WTC11 (cell line): ENCODE measurements around the gene PPP1R15B. TPM values are rescaled to one million over a fixed set of nuclear protein-coding genes. Genes with fewer than 3 reads are reported as not detected.

Experiments used
- ATAC-seq: fragments of 200-7000 bp; cut with Tn5 transposase; 2 replicates; pipeline ENCODE4 v1.10.0; 2021; ENCODE audit warnings: mild to moderate bottlenecking, moderate library complexity
- CTCF ChIA-PET: fragments of 300-600 bp; sonication (Branson Sonifier 250); formaldehyde crosslinking; loops from one replicate; lab custom pipeline; 2021; ENCODE audit warnings: antibody characterized with exemption; lab: Charles Lee
- POLR2A ChIA-PET: fragments of 350-600 bp; sonication (Branson Sonifier 250); formaldehyde crosslinking; loops from one replicate; lab custom pipeline; 2021; ENCODE audit warnings: antibody characterized with exemption; lab: Charles Lee
- DNase-seq: peaks from one replicate; pipeline ENCODE4 v3.0.0; 2021; ENCODE audit warnings: low spot score
- H3K27ac Mint-ChIP-seq: 2 replicates; pipeline ENCODE4 v1.8.0; 2021; ENCODE audit warnings: mixed read lengths
- H3K27me3 Mint-ChIP-seq: 2 replicates; pipeline ENCODE4 v1.8.0; 2021; ENCODE audit warnings: low read depth, mild to moderate bottlenecking, moderate library complexity, mixed read lengths
- H3K36me3 Mint-ChIP-seq: 2 replicates; pipeline ENCODE4 v1.8.0; 2021; ENCODE audit warnings: mixed read lengths
- H3K4me1 Mint-ChIP-seq: 2 replicates; pipeline ENCODE4 v1.8.0; 2022; ENCODE audit warnings: mixed read lengths
- H3K4me3 Mint-ChIP-seq: 2 replicates; pipeline ENCODE4 v1.8.0; 2021; ENCODE audit warnings: mild to moderate bottlenecking, moderate library complexity, mixed read lengths
- H3K9me3 Mint-ChIP-seq: 2 replicates; pipeline ENCODE4 v1.8.0; 2021; ENCODE audit warnings: mixed read lengths
- ELF4 ChIP-seq: sonication (generic); formaldehyde crosslinking; IDR thresholded peaks from 2 replicates; pipeline ENCODE4 v1.8.1; 2022; ENCODE audit warnings: low read depth, mild to moderate bottlenecking, moderate library complexity, missing genetic modification reagents
- EMX1 ChIP-seq: fragments of 250-450 bp; sonication (Bioruptor Pico); IDR thresholded peaks from 2 replicates; pipeline ENCODE4 v1.8.0; 2021; ENCODE audit warnings: mild to moderate bottlenecking
- FOXK1 ChIP-seq: sonication (generic); formaldehyde crosslinking; IDR thresholded peaks from 2 replicates; pipeline ENCODE4 v1.8.0; 2022; ENCODE audit warnings: mild to moderate bottlenecking, moderate library complexity, missing genetic modification reagents
- JAZF1 ChIP-seq: fragments of 250-450 bp; sonication (Bioruptor Pico); IDR thresholded peaks from 2 replicates; pipeline ENCODE4 v1.9.0; 2021; ENCODE audit warnings: moderate library complexity, mild to moderate bottlenecking, inconsistent platforms
- NFATC4 ChIP-seq: fragments of 250-450 bp; sonication (Bioruptor Pico); IDR thresholded peaks from 2 replicates; pipeline ENCODE4 v1.9.0; 2021; ENCODE audit warnings: mild to moderate bottlenecking
- NR2C2 ChIP-seq: sonication (generic); formaldehyde crosslinking; IDR thresholded peaks from 2 replicates; pipeline ENCODE4 v1.8.0; 2022; ENCODE audit warnings: mild to moderate bottlenecking, missing genetic modification reagents
- SOX15 ChIP-seq: fragments of 250-450 bp; sonication (Bioruptor Pico); IDR thresholded peaks from 2 replicates; pipeline ENCODE4 v1.9.0; 2021; ENCODE audit warnings: mild to moderate bottlenecking
- SP1 ChIP-seq: sonication (generic); formaldehyde crosslinking; conservative IDR thresholded peaks from 2 replicates; pipeline ENCODE4 v1.8.1; 2022; ENCODE audit warnings: missing genetic modification reagents
- TEAD4 ChIP-seq: sonication (generic); formaldehyde crosslinking; IDR thresholded peaks from 2 replicates; pipeline ENCODE4 v1.8.0; 2022; ENCODE audit warnings: mild to moderate bottlenecking, missing genetic modification reagents
- ZNF121 ChIP-seq: sonication (generic); formaldehyde crosslinking; IDR thresholded peaks from 2 replicates; pipeline ENCODE4 v1.8.0; 2023; ENCODE audit warnings: missing genetic modification reagents
- ZNF219 ChIP-seq: sonication (generic); formaldehyde crosslinking; IDR thresholded peaks from 2 replicates; pipeline ENCODE4 v1.8.0; 2023; ENCODE audit warnings: missing genetic modification reagents, mild to moderate bottlenecking, borderline replicate concordance
- total RNA-seq: library from RNA; stranded (reverse); gene quantifications from 3 replicates; pipeline ENCODE4 v1.2.3, GENCODE V29; 2021
- TF ChIP-seq, protein P1 (sequence below): sonication (generic); formaldehyde crosslinking; IDR thresholded peaks from 2 replicates; pipeline ENCODE4 v1.8.0; 2022; ENCODE audit warnings: mild to moderate bottlenecking, missing genetic modification reagents
- TF ChIP-seq, protein P2 (sequence below): sonication (generic); formaldehyde crosslinking; IDR thresholded peaks from 2 replicates; pipeline ENCODE4 v1.8.1; 2023; ENCODE audit warnings: mild to moderate bottlenecking, missing genetic modification reagents, borderline replicate concordance
- TF ChIP-seq, protein P3 (sequence below): sonication (generic); formaldehyde crosslinking; IDR thresholded peaks from 2 replicates; pipeline ENCODE4 v1.8.1; 2023; ENCODE audit warnings: mild to moderate bottlenecking, missing genetic modification reagents, moderate library complexity
- TF ChIP-seq, protein P4 (sequence below): sonication (generic); formaldehyde crosslinking; IDR thresholded peaks from 2 replicates; pipeline ENCODE4 v1.8.0; 2023; ENCODE audit warnings: missing genetic modification reagents, mild to moderate bottlenecking, borderline replicate concordance
- TF ChIP-seq, protein P5 (sequence below): fragments of 250-450 bp; sonication (Bioruptor Pico); IDR thresholded peaks from 2 replicates; pipeline ENCODE4 v2.1.2; 2022; ENCODE audit warnings: mild to moderate bottlenecking, moderate library complexity
- TF ChIP-seq, protein P6 (sequence below): sonication (generic); formaldehyde crosslinking; IDR thresholded peaks from 2 replicates; pipeline ENCODE4 v1.8.1; 2022; ENCODE audit warnings: mild to moderate bottlenecking, missing genetic modification reagents, moderate library complexity, borderline replicate concordance

Gene PPP1R15B
- total RNA-seq, 1 experiment from 2014 or later: 47.7 TPM

DNA sequence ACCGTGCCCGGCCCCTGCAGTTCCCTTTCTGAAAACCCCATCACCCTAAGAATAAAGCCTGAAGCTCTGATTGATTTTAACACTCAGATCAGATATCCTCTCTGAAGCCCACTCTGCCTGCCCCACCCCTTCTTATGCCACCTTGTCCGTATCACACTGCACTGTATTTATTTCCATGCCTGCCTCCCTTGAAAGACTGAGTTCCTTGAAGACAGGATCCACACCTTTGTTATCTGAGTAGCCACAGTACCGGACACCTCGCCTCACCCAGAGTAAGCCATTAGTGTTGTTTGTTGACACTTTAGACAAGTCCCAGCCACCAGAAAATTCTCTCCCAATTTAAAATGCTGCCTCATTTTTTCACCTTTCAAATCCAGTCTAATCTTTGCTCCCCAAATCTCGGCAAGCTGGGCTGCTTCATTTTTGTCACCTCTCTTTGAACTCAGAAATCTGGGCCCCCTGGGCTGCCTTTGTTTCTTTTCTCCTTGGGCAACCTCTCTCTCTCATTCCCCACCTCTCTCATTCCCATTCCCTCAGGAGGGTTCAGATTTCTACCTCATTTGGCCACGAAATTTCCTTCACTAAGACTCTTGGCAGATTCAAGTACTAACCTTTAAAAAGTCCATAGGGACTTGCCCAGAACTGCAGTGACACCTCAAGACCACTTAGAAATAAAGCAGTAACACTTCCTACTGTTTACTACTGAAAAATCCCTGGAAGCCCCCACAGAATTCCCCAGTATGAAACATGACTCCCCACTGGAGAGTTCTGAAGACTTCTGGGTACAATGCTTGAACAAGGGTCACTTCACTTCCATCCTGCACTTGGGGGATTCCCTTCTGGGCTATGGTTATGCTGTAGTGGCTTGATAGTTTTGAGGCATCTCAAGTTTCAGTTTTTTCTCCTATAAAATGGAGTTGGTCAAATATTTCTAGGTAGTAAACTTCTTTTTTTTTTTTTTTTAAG is 8.7 kb upstream of the PPP1R15B start:
- ATAC-seq (no peak; the same call in none of the 2 replicates), DNase-seq (no peak)
- no peak for TF ChIP-seq NR2C2 (CRISPR knock-in tag)
- TF ChIP-seq, protein P1, sequence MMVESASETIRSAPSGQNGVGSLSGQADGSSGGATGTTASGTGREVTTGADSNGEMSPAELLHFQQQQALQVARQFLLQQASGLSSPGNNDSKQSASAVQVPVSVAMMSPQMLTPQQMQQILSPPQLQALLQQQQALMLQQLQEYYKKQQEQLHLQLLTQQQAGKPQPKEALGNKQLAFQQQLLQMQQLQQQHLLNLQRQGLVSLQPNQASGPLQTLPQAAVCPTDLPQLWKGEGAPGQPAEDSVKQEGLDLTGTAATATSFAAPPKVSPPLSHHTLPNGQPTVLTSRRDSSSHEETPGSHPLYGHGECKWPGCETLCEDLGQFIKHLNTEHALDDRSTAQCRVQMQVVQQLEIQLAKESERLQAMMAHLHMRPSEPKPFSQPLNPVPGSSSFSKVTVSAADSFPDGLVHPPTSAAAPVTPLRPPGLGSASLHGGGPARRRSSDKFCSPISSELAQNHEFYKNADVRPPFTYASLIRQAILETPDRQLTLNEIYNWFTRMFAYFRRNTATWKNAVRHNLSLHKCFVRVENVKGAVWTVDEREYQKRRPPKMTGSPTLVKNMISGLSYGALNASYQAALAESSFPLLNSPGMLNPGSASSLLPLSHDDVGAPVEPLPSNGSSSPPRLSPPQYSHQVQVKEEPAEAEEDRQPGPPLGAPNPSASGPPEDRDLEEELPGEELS (CRISPR knock-in tag): no peak
- TF ChIP-seq, protein P2, sequence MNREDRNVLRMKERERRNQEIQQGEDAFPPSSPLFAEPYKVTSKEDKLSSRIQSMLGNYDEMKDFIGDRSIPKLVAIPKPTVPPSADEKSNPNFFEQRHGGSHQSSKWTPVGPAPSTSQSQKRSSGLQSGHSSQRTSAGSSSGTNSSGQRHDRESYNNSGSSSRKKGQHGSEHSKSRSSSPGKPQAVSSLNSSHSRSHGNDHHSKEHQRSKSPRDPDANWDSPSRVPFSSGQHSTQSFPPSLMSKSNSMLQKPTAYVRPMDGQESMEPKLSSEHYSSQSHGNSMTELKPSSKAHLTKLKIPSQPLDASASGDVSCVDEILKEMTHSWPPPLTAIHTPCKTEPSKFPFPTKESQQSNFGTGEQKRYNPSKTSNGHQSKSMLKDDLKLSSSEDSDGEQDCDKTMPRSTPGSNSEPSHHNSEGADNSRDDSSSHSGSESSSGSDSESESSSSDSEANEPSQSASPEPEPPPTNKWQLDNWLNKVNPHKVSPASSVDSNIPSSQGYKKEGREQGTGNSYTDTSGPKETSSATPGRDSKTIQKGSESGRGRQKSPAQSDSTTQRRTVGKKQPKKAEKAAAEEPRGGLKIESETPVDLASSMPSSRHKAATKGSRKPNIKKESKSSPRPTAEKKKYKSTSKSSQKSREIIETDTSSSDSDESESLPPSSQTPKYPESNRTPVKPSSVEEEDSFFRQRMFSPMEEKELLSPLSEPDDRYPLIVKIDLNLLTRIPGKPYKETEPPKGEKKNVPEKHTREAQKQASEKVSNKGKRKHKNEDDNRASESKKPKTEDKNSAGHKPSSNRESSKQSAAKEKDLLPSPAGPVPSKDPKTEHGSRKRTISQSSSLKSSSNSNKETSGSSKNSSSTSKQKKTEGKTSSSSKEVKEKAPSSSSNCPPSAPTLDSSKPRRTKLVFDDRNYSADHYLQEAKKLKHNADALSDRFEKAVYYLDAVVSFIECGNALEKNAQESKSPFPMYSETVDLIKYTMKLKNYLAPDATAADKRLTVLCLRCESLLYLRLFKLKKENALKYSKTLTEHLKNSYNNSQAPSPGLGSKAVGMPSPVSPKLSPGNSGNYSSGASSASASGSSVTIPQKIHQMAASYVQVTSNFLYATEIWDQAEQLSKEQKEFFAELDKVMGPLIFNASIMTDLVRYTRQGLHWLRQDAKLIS (CRISPR knock-in tag): no peak
- no peak for TF ChIP-seq ZNF121
- TF ChIP-seq SOX15 (CRISPR knock-in tag): no peak
- no peak for TF ChIP-seq JAZF1 (CRISPR knock-in tag)
- TF ChIP-seq, protein P3, sequence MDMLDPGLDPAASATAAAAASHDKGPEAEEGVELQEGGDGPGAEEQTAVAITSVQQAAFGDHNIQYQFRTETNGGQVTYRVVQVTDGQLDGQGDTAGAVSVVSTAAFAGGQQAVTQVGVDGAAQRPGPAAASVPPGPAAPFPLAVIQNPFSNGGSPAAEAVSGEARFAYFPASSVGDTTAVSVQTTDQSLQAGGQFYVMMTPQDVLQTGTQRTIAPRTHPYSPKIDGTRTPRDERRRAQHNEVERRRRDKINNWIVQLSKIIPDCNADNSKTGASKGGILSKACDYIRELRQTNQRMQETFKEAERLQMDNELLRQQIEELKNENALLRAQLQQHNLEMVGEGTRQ (CRISPR knock-in tag): no peak
- TF ChIP-seq, protein P4, sequence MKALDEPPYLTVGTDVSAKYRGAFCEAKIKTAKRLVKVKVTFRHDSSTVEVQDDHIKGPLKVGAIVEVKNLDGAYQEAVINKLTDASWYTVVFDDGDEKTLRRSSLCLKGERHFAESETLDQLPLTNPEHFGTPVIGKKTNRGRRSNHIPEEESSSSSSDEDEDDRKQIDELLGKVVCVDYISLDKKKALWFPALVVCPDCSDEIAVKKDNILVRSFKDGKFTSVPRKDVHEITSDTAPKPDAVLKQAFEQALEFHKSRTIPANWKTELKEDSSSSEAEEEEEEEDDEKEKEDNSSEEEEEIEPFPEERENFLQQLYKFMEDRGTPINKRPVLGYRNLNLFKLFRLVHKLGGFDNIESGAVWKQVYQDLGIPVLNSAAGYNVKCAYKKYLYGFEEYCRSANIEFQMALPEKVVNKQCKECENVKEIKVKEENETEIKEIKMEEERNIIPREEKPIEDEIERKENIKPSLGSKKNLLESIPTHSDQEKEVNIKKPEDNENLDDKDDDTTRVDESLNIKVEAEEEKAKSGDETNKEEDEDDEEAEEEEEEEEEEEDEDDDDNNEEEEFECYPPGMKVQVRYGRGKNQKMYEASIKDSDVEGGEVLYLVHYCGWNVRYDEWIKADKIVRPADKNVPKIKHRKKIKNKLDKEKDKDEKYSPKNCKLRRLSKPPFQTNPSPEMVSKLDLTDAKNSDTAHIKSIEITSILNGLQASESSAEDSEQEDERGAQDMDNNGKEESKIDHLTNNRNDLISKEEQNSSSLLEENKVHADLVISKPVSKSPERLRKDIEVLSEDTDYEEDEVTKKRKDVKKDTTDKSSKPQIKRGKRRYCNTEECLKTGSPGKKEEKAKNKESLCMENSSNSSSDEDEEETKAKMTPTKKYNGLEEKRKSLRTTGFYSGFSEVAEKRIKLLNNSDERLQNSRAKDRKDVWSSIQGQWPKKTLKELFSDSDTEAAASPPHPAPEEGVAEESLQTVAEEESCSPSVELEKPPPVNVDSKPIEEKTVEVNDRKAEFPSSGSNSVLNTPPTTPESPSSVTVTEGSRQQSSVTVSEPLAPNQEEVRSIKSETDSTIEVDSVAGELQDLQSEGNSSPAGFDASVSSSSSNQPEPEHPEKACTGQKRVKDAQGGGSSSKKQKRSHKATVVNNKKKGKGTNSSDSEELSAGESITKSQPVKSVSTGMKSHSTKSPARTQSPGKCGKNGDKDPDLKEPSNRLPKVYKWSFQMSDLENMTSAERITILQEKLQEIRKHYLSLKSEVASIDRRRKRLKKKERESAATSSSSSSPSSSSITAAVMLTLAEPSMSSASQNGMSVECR (CRISPR knock-in tag): no peak
- TF ChIP-seq SP1 (CRISPR knock-in tag): no peak
- no peak for TF ChIP-seq FOXK1 (CRISPR knock-in tag)
- TF ChIP-seq ZNF219 (CRISPR knock-in tag): no peak
- TF ChIP-seq, protein P5, sequence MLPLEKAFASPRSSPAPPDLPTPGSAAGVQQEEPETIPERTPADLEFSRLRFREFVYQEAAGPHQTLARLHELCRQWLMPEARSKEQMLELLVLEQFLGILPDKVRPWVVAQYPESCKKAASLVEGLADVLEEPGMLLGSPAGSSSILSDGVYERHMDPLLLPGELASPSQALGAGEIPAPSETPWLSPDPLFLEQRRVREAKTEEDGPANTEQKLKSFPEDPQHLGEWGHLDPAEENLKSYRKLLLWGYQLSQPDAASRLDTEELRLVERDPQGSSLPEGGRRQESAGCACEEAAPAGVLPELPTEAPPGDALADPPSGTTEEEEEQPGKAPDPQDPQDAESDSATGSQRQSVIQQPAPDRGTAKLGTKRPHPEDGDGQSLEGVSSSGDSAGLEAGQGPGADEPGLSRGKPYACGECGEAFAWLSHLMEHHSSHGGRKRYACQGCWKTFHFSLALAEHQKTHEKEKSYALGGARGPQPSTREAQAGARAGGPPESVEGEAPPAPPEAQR: no peak
- no peak for TF ChIP-seq EMX1 (CRISPR knock-in tag)
- TF ChIP-seq ELF4: no peak
- TF ChIP-seq, protein P6, sequence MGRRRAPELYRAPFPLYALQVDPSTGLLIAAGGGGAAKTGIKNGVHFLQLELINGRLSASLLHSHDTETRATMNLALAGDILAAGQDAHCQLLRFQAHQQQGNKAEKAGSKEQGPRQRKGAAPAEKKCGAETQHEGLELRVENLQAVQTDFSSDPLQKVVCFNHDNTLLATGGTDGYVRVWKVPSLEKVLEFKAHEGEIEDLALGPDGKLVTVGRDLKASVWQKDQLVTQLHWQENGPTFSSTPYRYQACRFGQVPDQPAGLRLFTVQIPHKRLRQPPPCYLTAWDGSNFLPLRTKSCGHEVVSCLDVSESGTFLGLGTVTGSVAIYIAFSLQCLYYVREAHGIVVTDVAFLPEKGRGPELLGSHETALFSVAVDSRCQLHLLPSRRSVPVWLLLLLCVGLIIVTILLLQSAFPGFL (CRISPR knock-in tag): no peak
- TF ChIP-seq TEAD4: no peak
- no peak for TF ChIP-seq NFATC4 (CRISPR knock-in tag)
- H3K4me3 Mint-ChIP-seq: no peak overlapping the region; the same call in 1 of the 2 replicates
- 0 out of 2 replicates have a peak, but pooled peaks cover 7% of the 10 kb centered on the region for H3K36me3 Mint-ChIP-seq
- peaks cover 17% of the 10 kb centered on the region for H3K4me1 Mint-ChIP-seq
- ChIA-PET CTCF (interaction anchor here (1.5 kb wide), 1 partner anchor 25 kb away, joined by 3 read pairs; no protein-coding TSS in a partner anchor), POLR2A (no interaction called here)
- H3K9me3 Mint-ChIP-seq: no peaks in the 10 kb centered on the region
- no peaks in the 10 kb centered on the region for H3K27me3 Mint-ChIP-seq
- peak overlapping the region; percentile 95 for H3K27ac Mint-ChIP-seq
